GM18520 (cell line): Measurements from ENCODE around the gene C5orf24.

Experiments
- ATAC-seq: cut with Tn5 transposase; IDR thresholded peaks from one replicate; pipeline ENCODE4 v1.9.1; 2021; ENCODE audit not compliant: unreplicated experiment

The C5orf24 gene

DNA sequence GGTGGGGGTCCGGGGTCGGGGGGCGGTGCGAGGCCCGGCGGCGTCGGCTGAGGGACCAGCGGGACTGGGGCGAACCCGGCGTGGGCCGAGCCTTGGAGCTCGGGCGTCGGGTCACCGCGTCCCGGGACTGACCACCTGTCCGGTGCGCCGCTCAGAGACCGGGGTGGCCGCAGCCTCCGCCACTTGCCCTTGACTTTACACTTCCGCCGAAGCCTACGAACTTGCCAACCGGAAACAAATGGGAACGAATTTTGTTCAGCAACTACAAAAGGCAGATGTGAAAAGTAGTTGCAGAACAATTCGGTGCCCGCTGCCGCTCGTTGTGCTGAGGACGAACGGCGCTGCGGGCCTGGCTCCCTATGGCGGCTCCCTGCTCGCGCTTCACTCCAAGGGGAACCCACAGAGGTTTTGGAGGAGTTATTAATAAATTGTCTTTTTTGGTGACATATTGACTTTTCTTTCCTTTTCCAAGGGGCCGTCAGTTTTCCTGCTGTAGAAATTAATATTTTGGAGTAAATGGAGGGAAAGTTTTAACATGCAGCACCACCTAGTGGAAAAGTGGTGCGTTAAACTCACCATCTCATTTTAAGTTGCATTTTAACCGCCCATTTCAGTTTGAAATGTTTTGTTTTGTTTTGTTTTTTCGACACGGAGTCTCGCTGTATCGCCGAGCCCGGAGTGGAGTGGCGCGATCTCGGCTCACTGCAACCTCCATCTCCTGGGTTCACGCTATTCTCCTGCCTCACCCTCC is 59.7 kb downstream of the C5orf24 start:
- peak; percentile 5 for ATAC-seq

DNA sequence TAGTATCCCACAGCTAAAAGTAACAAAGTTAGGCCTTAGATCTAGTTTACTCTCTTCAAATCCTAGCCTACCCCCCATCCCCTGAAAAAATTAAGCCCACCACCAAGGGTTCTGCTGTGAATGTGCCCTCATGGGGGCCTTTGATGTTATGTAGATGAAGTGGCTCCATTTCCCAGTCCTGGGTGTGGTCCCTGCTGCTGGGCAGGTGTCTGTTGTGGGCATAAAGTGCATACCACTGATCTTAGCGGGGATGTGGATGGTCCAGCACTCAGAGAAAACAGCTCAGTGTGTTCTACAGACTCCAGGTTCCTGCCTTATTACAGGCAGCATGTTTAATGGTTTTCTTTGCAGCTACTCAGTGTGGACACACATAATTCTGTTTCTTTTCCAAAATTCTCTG is 61.0 kb downstream of the C5orf24 start:
- no peak for ATAC-seq
